HG02943 (cell line): Measurements from ENCODE around the gene DNLZ.
"Not testable (repeated sequence)": the region's sequence is repeated elsewhere in the genome, so short reads cannot be mapped to it uniquely, and the experiment has no call there.

Experiments
- ATAC-seq: cut with Tn5 transposase; IDR thresholded peaks from one replicate; pipeline ENCODE4 v1.9.1; 2021; ENCODE audit warnings: mild to moderate bottlenecking, low read depth, moderate library complexity; ENCODE audit not compliant: unreplicated experiment

The DNLZ gene

GRCh38 chr9:136320972-136321371 lies 42.6 kb downstream of the DNLZ start:
- ATAC-seq, result not testable (repeated sequence)

- ATAC-seq, result not testable (repeated sequence)
Measured at GRCh38 chr9:136319955-136320354, 43.6 kb downstream of the DNLZ start.

- not testable (repeated sequence) for ATAC-seq
Measured at GRCh38 chr9:136319244-136319643, 44.3 kb downstream of the DNLZ start.

GRCh38 chr9:136318776-136319241 lies 44.7 kb downstream of the DNLZ start:
- no peak for ATAC-seq

- ATAC-seq, result no peak
Measured at GRCh38 chr9:136318111-136318775, 45.3 kb downstream of the DNLZ start.

- ATAC-seq, result no peak
Measured at GRCh38 chr9:136317695-136318094, 45.8 kb downstream of the DNLZ start.

- no peak for ATAC-seq
Measured at GRCh38 chr9:136316896-136317676, 46.5 kb downstream of the DNLZ start.

- ATAC-seq, result no peak
Measured at GRCh38 chr9:136316271-136316751, 47.2 kb downstream of the DNLZ start.

GRCh38 chr9:136314944-136315343 lies 48.6 kb downstream of the DNLZ start:
- no peak for ATAC-seq

GRCh38 chr9:136314056-136314416 lies 49.5 kb downstream of the DNLZ start:
- no peak for ATAC-seq

GRCh38 chr9:136313111-136314055 lies 50.2 kb downstream of the DNLZ start:
- ATAC-seq, result no peak

GRCh38 chr9:136312436-136312835 lies 51.1 kb downstream of the DNLZ start:
- ATAC-seq, result no peak

- ATAC-seq, result no peak
Measured at GRCh38 chr9:136312009-136312375, 51.6 kb downstream of the DNLZ start.

- ATAC-seq, result no peak
Measured at GRCh38 chr9:136311051-136312008, 52.2 kb downstream of the DNLZ start.

- no peak for ATAC-seq
Measured at GRCh38 chr9:136310273-136311030, 53.1 kb downstream of the DNLZ start.

GRCh38 chr9:136309806-136310220 lies 53.7 kb downstream of the DNLZ start:
- no peak for ATAC-seq
